ENCODE data around the gene RNF144A.
A peak's percentile ranks its signal among the peaks of the same experiment; 100 is the strongest.

The RNF144A gene

GRCh38 chr2:7053650-7054265 lies 136.5 kb downstream of the RNF144A start:
- peak; percentile 75 for DNase-seq

GRCh38 chr2:7057865-7058400 lies 140.7 kb downstream of the RNF144A start:
- peak; percentile 14 for DNase-seq

GRCh38 chr2:7060156-7060555 lies 142.9 kb downstream of the RNF144A start:
- DNase-seq = no peak

DNA sequence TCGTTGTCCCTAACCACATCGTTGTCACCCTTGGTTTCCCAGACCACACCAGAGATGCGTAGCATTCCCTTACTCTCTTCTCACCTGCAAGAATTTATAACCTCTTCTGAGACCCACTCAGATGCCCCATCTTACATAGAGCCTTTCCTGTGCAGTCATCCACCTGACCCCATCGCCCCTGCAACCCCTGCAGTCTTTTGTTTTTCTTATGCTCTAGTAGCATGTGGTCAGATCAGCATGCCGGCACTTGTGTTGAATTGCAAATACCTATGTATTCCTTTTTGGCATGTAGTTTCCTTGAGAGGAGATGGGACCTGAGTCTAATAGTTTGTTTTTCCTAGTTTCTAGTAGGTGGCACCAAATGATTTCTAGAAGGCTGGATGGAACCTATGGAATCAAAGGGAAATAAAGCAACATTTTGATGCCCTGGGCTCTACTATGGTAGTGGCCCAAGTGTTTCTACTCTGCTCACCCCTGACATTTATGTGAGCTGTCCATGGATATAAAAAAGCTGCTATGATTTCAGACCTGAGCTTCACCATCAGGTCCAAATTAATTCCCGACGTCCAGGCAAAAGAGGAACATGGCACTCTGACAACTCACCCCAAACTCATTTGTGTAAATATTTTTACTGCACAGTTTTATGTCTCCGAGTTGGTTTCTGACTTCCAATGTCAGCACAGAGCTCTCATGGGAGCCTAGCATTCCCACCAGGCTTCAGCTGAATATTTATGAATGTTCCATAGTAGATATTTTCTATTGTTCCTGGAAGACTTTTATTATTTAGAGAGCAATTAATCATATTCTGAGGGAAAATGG lies 143.6 kb downstream of the RNF144A start:
- DNase-seq = no peak

GRCh38 chr2:7061450-7061789 lies 144.2 kb downstream of the RNF144A start:
- DNase-seq = no peak

GRCh38 chr2:7061921-7062320 lies 144.7 kb downstream of the RNF144A start:
- DNase-seq = no peak

DNA sequence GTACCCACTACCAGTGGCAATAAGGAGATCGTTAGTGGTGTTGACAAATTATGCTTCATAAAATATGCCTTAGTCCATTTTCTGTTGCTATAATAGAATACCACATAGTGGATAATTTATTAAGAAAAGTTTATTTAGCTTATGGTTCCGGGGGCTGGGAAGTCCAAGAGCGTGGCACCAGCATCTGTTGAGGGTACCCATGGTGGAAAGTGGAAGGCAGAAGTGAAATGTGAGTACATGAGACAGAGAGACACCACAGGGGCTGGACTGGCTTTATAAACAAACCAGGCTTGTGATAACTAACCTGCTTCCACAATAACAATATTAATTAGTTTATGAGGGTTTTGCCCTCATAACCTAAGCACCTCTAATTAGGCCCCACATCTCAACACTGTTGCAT lies 146.6 kb downstream of the RNF144A start:
- DNase-seq = no peak

GRCh38 chr2:7068457-7068856 lies 151.2 kb downstream of the RNF144A start:
- DNase-seq = no peak

- no peak for DNase-seq
These were observed 153.3 kb downstream of the RNF144A start for GRCh38 chr2:7070483-7070882.

GRCh38 chr2:7071154-7071553 lies 153.9 kb downstream of the RNF144A start:
- DNase-seq = no peak

- DNase-seq = no peak
These were observed 154.8 kb downstream of the RNF144A start for GRCh38 chr2:7071916-7072556.

- DNase-seq = no peak
These were observed 156.7 kb downstream of the RNF144A start for GRCh38 chr2:7073901-7074300.

- DNase-seq = no peak
These were observed 158.6 kb downstream of the RNF144A start for GRCh38 chr2:7075834-7076233.

DNA sequence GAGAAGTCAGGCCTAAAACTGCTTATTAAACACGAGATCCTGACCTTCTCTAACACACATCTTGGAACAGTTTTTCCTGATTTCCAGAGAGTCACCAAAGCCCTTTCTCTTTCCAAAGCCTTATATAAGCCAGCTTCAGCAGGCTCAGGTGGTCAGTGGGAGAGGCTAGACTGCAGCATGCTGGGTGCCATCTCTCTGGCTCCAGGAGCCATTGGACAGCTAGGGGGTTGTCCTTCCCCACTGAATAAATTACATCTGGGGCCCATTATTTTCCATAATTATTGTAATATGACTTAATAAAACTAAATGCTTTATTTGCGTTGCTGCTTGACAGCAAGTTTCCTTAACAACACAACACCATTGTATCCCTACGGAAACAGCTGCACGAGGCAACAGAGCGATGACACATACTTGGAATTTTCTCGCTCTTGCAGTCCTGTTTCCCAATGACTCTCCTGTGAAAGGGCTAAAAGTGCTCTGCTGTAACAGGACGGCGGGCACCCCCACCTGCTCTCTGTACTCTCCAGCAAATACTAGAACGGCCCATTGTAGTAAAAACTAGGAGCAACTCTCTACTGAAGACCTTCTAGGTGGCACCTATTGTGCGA lies 160.6 kb downstream of the RNF144A start:
- no peak for DNase-seq

DNA sequence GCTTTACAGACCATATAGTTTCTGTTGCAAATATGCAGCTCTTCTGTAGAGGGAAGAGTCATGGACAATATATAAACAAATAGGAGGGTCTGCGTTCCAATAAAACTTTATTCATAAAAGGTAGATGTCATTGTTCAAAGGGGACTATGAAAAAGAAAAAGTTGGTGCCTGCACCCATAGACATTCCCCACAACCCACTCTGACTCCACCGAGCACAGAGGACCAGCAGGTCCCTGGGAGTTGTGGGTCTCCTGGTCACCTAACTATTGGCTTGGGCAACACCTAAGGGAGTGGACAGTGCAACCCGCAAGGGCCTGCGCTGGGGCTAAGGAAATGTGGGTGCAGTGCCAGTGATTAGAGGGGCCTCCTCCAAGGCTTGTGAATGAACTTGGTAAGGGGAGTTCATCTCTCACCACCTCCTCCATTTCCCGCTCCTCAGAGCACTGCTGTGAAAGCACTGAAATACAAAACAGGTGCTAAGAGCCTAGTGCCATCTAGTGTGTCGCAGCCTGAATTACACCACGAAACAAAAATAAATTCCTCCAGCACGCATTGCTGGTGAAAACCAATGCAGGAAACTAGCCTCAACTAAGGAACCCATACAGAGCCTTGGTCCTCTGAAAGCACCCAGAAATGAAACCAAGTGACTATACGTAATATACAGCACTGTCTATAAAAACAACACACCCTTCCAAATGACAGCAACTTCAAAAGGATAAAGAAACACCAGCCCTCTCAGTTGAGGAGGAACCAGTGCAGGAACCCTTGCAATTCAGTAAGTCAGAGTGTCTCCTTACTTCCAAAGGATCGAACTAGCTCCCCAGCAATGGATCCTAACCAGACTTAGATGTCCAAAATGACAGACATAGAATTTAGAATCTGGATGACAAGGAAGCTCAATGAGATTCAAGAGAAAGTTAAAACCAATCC lies 166.6 kb downstream of the RNF144A start:
- DNase-seq = no peak

GRCh38 chr2:7084601-7085000 lies 167.4 kb downstream of the RNF144A start:
- no peak for DNase-seq

- no peak for DNase-seq
These were observed 172.1 kb downstream of the RNF144A start for GRCh38 chr2:7089284-7089683.

DNA sequence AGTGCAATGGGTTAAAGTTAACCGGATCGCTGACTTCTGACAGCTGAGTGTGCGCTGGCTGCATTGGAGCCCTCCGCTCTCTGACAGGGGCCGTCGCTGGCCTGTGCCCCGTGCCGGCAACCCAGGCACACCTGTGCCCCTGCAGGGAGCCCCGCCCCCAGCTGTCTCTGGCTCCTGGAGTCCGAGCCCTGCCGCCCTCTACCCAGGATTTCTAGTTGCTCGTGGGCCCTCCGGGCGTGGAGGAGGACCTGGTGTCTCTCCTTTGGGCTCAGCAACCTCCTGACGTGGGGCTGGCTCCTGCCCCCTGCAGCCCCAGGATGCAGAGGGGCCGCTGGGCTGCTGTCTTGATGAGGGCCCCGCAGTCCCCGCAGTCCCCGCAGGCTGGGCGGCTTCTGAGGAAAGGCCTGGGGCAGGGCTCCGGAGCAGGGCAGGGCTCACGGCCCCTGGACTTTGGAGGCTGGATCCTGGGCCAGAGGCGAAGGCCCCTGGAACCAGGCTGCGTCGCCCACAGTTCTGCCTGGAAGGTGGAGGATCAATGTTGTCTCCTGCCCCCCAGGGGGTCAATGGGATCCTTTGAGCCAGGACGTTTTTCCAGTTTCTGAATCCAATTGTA lies 172.8 kb downstream of the RNF144A start:
- no peak for DNase-seq

DNA sequence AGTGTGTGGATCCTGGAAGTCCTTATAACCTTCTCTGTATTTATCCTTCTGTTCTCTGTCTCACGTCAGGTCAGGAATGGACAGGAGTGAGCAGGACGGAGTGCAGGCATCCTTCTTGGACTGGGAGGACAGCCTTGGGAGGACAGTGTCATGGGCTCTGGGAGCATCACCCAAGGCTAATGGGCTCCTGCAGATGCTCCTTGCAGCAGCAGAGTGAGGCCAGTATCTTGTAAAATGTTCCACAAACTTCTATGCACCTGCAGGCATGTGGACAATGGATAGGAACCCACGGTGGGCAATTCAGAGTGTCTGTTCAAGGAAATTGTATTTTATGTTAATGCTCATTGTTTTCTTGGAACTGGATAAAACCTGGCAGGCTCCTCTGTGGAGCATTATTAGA lies 176.2 kb downstream of the RNF144A start:
- DNase-seq = no peak

Measured in NCI-H2029 treated with DMSO at 0.1 percent for 48 hours (cell line).